Subcutaneous abdominal adipose tissue (tissue), 5 donors: ENCODE measurements around the gene ZNF423.

Experiments used
- H3K27ac ChIP-seq: one replicate; pipeline ENCODE4 v1.7.0; 2013; ENCODE audit warnings: low read depth, mild to moderate bottlenecking, inconsistent platforms, low read length, moderate library complexity
- H3K27me3 ChIP-seq, 5 donors: one replicate each; pipeline ENCODE4 v1.7.0; 2013; ENCODE audit warnings: low read length in 5 of 5, inconsistent platforms in 1 of 5; ENCODE audit not compliant: control insufficient read depth in 5 of 5, insufficient read depth in 4 of 5
- H3K36me3 ChIP-seq, 5 donors: one replicate each; pipeline ENCODE4 v1.7.0; 2013; ENCODE audit warnings: low read length in 5 of 5; ENCODE audit not compliant: control insufficient read depth in 5 of 5, insufficient read depth in 5 of 5
- H3K4me1 ChIP-seq, 5 donors: one replicate each; pipeline ENCODE4 v1.7.0; 2013; ENCODE audit warnings: low read length in 5 of 5, mild to moderate bottlenecking in 3 of 5, moderate library complexity in 1 of 5; ENCODE audit not compliant: control insufficient read depth in 5 of 5, insufficient read depth in 5 of 5
- H3K4me3 ChIP-seq, 5 donors: one replicate each; pipeline ENCODE4 v1.7.0; 2013; ENCODE audit warnings: low read length in 5 of 5, low read depth in 1 of 5
- H3K9ac ChIP-seq, 5 donors: one replicate each; pipeline ENCODE4 v1.7.0; 2013; ENCODE audit warnings: low read length in 5 of 5, mild to moderate bottlenecking in 4 of 5, moderate library complexity in 3 of 5
- H3K9me3 ChIP-seq, 5 donors: one replicate each; pipeline ENCODE4 v1.7.0; 2013; ENCODE audit warnings: low read length in 5 of 5; ENCODE audit not compliant: control insufficient read depth in 5 of 5
- donor health status: healthy.
- donor health status: healthy.
- donor health status: healthy.
- donor health status: healthy.
- donor health status: healthy.

ZNF423 gene

DNA sequence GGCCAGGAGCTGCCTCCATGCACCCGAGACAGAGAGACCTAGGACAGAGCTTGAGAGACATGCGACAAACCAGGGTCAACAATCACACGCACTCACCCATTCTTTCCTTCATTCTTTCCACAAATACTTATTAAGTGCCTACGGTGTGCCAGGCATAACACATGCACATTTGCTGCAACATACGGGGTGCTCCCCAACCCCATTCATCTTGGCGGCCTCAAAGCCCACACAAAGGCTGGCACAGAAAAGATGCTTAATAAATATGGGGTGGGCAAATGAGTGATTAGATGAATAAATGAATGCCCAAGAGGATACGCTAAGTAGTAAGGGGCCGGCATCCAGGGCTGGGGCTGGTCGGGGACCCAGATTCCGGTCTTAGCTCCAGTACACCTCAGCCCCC, 117.9 kb downstream of the ZNF423 start:
- Histone ChIP-seq H3K9ac (no peak overlapping the region), H3K4me3 (no peak overlapping the region), H3K27ac (no peak overlapping the region), H3K4me1 (peaks cover 0 to 17% (median 16%) of the 10 kb centered on the region in 5 donors), H3K9me3 (no peaks in the 10 kb centered on the region), H3K27me3 (no peaks in the 10 kb centered on the region), H3K36me3 (no peaks in the 10 kb centered on the region)

DNA sequence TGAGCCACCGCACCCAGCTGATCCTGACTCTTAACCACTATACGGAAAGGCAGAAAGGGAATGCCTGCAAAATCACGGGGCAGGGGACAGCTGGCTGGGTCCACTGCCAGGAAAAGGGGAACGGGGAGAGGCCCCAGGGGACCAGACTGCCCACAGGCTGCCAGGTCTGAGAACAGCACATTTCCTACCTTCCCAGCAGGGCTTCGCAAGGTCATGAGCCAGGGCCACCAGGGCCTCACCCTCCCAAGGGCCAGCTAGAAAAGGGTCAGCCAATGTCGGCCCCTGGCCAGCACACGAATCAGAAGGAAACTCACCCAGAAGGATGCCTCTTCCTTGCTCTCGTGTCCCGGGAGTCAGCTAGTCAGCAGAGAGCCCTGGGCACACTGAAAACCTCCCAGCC, 118.4 kb downstream of the ZNF423 start:
- H3K9ac ChIP-seq, result no peak overlapping the region
- peaks cover 0 to 17% (median 16%) of the 10 kb centered on the region in 5 donors for H3K4me1 ChIP-seq
- H3K36me3 ChIP-seq, result no peaks in the 10 kb centered on the region
- no peak overlapping the region for H3K4me3 ChIP-seq
- no peaks in the 10 kb centered on the region for H3K27me3 ChIP-seq
- H3K9me3 ChIP-seq, result no peaks in the 10 kb centered on the region
- no peak overlapping the region for H3K27ac ChIP-seq

DNA sequence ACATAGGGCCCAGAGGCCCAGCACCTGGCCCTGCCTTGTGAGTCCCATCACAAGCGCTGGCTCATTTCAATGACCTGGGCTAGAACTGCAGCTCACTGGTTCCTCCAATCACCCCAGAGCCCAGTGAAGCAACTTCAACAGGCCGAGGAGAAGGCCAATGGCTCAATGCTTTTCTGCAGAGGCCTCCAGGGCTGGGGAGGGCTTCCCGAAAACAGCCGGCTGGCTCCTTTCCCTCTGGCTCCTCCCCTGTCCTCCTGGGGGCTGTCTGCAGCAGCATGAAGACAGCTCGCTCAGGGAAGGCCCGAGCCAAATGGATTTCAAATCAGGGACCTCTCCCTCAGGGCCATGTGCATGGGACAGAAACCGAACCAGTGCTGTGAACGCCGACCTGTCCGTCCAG, 121.6 kb downstream of the ZNF423 start:
- H3K27ac ChIP-seq, result no peak overlapping the region
- H3K9me3 ChIP-seq, result peaks cover 0 to 6% (median 4%) of the 10 kb centered on the region in 5 donors
- no peak overlapping the region for H3K4me3 ChIP-seq
- peaks cover 0 to 6% (median 5%) of the 10 kb centered on the region in 5 donors for H3K36me3 ChIP-seq
- H3K9ac ChIP-seq, result peak overlapping the region in 1 of 5 donors; percentile 12
- H3K27me3 ChIP-seq, result no peaks in the 10 kb centered on the region
- H3K4me1 ChIP-seq, result peaks cover 0 to 17% (median 16%) of the 10 kb centered on the region in 5 donors

DNA sequence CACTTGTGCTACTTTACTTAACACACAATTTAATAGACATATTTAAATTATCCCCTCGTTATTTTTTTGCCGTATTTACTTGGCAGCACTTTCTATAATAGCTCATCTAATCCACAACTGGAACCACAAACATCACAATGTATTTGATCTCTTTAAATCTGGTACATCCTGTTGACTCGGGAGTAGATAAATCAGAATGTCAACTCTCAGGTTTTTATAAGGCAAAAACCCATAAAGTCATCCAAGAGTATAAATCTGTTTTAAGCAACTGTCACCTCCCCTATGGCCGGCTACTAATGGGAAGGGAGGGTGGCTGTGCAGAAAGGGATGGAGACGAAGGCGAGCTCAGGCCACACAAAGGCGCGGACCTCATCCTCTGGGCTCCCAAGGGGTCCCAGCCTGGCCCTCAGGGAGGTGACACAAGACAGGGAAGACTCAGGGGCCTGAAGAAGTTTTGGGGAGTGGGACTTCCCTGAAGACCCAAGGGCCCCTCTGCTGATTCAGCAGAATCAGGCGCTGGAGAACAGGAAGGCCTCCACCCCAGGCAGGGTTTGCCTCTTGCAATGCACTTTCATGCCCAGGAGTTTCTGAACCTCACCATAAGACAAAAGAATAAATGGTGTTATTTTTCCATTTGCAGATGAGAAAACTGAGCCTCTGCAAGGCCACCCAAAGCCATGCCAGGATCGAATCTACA, 122.5 kb downstream of the ZNF423 start:
- Histone ChIP-seq H3K4me1 (peaks cover 0 to 17% (median 16%) of the 10 kb centered on the region in 5 donors), H3K9ac (no peak overlapping the region), H3K9me3 (peaks cover 0 to 6% (median 4%) of the 10 kb centered on the region in 5 donors), H3K36me3 (peaks cover 0 to 6% (median 5%) of the 10 kb centered on the region in 5 donors), H3K4me3 (no peak overlapping the region), H3K27ac (no peak overlapping the region), H3K27me3 (no peaks in the 10 kb centered on the region)

DNA sequence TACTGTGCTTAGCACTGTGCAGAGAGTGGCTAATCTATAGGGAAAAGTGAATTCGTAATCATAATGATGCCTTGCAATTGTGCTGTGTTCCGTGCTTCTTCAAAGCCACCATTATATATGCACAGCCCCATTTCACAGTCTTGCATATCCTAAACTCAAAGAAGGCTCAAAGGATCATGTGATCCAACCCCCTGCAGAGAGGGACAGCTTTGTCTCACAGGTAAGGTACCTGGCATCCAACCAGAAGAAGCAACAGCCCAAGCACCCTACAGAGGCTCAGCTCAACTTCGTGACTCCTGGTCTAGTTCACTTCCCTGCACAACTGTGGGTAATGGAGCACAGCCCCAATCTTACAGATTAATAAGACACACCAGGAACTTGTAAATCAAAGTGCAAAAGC, 124.0 kb downstream of the ZNF423 start:
- H3K27me3 ChIP-seq, result no peaks in the 10 kb centered on the region
- no peak overlapping the region for H3K9ac ChIP-seq
- peaks cover 0 to 6% (median 5%) of the 10 kb centered on the region in 5 donors for H3K36me3 ChIP-seq
- no peak overlapping the region for H3K4me3 ChIP-seq
- peaks cover 0 to 12% (median 10%) of the 10 kb centered on the region in 5 donors for H3K4me1 ChIP-seq
- no peak overlapping the region for H3K27ac ChIP-seq
- H3K9me3 ChIP-seq, result peaks cover 0 to 6% (median 4%) of the 10 kb centered on the region in 5 donors

DNA sequence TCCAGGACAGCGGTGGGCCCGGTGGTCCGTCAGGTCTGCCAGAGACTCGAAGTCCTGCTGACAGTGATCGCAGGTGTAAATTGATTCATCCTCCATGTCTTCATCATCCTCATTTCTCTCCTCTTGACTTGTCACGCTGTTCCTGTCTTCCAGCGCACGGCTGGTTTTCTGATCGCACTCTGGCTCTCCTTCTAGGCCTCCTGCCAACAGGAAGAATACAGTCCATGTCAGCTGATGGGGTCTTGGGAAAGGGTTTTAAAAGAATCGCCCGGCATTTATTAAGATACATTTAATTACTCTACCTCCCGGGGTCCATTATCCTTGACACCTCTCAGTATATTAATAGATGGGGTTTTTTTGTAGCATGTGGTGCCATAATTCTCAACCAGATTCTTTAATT, 125.1 kb downstream of the ZNF423 start:
- no peak overlapping the region for H3K4me3 ChIP-seq
- H3K9ac ChIP-seq, result no peak overlapping the region
- H3K4me1 ChIP-seq, result peaks cover 0 to 12% (median 10%) of the 10 kb centered on the region in 5 donors
- H3K27ac ChIP-seq, result no peak overlapping the region
- H3K9me3 ChIP-seq, result peaks cover 0 to 6% (median 4%) of the 10 kb centered on the region in 5 donors
- no peaks in the 10 kb centered on the region for H3K27me3 ChIP-seq
- H3K36me3 ChIP-seq, result peaks cover 0 to 6% (median 5%) of the 10 kb centered on the region in 5 donors

DNA sequence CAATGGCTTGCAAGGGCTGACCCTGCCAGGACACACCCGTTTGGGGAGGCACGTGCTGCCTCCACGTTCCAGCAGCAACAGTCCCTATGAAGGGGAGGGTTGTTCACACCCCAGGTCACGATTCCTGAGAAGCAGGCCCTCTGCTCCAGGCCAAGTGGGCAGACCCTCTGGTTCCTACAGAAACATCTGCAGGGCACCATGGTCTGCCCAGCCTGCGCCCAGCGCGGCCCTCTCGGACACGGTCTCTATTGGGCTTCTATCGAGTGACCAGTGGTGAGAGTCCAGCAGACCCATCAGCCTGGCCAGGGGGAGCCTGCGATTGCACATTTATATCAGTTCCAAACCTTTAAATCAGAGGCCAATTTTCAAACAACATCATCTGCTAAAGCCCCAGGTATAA, 128.3 kb downstream of the ZNF423 start:
- Histone ChIP-seq H3K27ac (no peak overlapping the region), H3K9ac (no peak overlapping the region), H3K4me3 (no peak overlapping the region), H3K9me3 (peaks cover 0 to 6% (median 4%) of the 10 kb centered on the region in 5 donors), H3K27me3 (no peaks in the 10 kb centered on the region), H3K4me1 (no peaks in the 10 kb centered on the region), H3K36me3 (peaks cover 0 to 6% (median 5%) of the 10 kb centered on the region in 5 donors)

DNA sequence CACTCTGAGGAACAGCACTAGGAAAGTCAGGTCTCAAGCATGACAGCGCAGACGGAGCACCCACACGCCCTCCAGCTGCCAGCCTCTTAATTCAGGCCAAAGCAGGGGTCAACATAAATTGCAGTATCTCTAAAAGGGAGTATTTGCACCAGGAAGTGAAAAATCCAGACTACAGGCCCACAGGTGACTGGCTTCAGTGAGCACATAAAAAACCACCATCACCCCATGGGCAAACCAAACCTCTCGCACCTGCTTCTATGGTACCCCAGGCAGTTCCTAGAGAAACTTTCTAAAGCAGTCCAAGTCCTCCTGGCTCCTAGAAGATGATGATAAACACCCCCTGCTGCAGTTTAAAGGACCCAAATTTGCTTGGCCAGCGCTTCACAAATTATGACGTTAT, 129.8 kb downstream of the ZNF423 start:
- no peak overlapping the region for H3K27ac ChIP-seq
- H3K4me1 ChIP-seq, result no peaks in the 10 kb centered on the region
- peaks cover 0 to 6% (median 5%) of the 10 kb centered on the region in 5 donors for H3K36me3 ChIP-seq
- H3K9ac ChIP-seq, result no peak overlapping the region
- H3K27me3 ChIP-seq, result no peaks in the 10 kb centered on the region
- H3K4me3 ChIP-seq, result no peak overlapping the region
- H3K9me3 ChIP-seq, result peaks cover 0 to 6% (median 4%) of the 10 kb centered on the region in 5 donors

DNA sequence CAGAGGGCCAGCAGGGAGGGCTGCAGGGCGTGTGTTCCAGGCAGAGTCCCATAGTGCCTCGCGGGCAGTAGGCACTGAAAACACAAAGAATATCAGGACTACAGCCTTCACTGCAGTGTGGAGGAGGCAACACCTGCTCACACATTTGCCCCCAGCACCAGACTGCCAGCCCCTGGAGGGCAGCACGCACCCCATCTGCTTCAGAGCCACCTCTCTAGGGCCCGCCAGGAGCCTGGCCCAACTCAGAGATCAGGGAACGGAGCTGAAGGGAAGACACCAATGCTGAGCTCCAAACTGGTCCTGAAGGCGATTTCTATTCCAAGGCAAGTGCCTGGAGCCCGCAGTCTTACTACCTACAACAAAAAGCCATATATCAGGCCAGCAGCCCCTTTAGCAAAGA, 130.3 kb downstream of the ZNF423 start:
- Histone ChIP-seq H3K36me3 (peaks cover 0 to 6% (median 5%) of the 10 kb centered on the region in 5 donors), H3K9me3 (peaks cover 0 to 6% (median 4%) of the 10 kb centered on the region in 5 donors), H3K9ac (no peak overlapping the region), H3K27ac (no peak overlapping the region), H3K27me3 (no peaks in the 10 kb centered on the region), H3K4me3 (no peak overlapping the region), H3K4me1 (no peaks in the 10 kb centered on the region)

DNA sequence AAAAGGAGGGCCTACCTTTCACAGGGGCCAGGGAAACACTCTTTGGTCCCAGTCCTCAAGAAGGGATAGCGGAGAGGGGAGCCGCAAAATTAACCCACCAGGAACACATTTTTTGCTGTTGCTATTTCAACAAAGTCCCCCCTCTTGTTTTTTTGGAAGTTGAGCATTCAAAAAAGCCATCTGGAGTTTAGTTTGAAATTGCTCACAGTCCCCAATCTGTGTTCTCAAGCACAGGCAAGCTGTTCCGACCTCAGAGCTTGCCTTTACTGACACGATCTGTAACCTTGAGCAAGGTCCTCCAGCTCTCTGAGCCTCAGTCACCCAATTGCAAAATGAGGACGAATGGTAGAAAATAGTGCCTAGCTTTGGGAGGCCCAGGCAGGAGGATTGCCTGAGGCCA, 131.1 kb downstream of the ZNF423 start:
- H3K27ac ChIP-seq, result no peak overlapping the region
- no peak overlapping the region for H3K4me3 ChIP-seq
- H3K9ac ChIP-seq, result no peak overlapping the region
- peaks cover 0 to 2% (median under 1%) of the 10 kb centered on the region in 5 donors for H3K9me3 ChIP-seq
- H3K36me3 ChIP-seq, result peaks cover 0 to 2% (median 1%) of the 10 kb centered on the region in 5 donors
- H3K4me1 ChIP-seq, result no peaks in the 10 kb centered on the region
- H3K27me3 ChIP-seq, result no peaks in the 10 kb centered on the region
